ENCODE data around the gene FILIP1. TPM values are rescaled to one million over a fixed set of nuclear protein-coding genes. Genes with fewer than 3 reads are reported as not detected.

FILIP1 gene
- total and polyA plus RNA-seq, 12 donors, result 16.8 to 269 (median 181) TPM

GRCh38 chr6:75290136-75290945 is 203.3 kb downstream of the FILIP1 start:
- no peak overlapping the region for H3K4me3 ChIP-seq
- H3K36me3 ChIP-seq, result peaks cover 0 to 44% (median 0%) of the 10 kb centered on the region in 9 donors
- H3K4me1 ChIP-seq, result peaks cover 0 to 39% (median 24%) of the 10 kb centered on the region in 9 donors
- peak overlapping the region in 4 of 10 donors; percentile 10 to 42 (median 28) for H3K27ac ChIP-seq
- H3K27me3 ChIP-seq, result no peaks in the 10 kb centered on the region
- no peaks in the 10 kb centered on the region for H3K9me3 ChIP-seq
- intact Hi-C loops (cut with DNase I), result no loop called here
- DNase-seq (no peak), ATAC-seq (no peak)
- TF ChIP-seq CTCF (IDR thresholded peaks at IDR 0.05), result no peak
- WGBS, 2 donors, result 66 to 75% methylated on average over 7 of the region's 7 CpGs

- intact Hi-C loops (cut with DNase I), result loop anchor here in 2 of 10 donors (5.0 to 10.0 kb wide), 2 partner anchors 239 to 317 kb away; partner anchors contain the start of gene SENP6 (in 1 of the 2)
- H3K4me3 ChIP-seq, result no peak overlapping the region
- peaks cover 0 to 28% (median 0%) of the 10 kb centered on the region in 9 donors for H3K36me3 ChIP-seq
- no peak for TF ChIP-seq CTCF (IDR thresholded peaks at IDR 0.05)
- H3K9me3 ChIP-seq, result no peaks in the 10 kb centered on the region
- DNase-seq (no peak), ATAC-seq (no peak)
- no peak overlapping the region for H3K27ac ChIP-seq
- no peaks in the 10 kb centered on the region for H3K27me3 ChIP-seq
- 95 to 100% methylated on average over 1 of the region's 1 CpG for WGBS, 2 donors
- H3K4me1 ChIP-seq, result peaks cover 0 to 46% (median 31%) of the 10 kb centered on the region in 9 donors
Observed at GRCh38 chr6:75288023-75288422, 205.6 kb downstream of the FILIP1 start.

GRCh38 chr6:75287424-75287823 is 206.2 kb downstream of the FILIP1 start:
- Histone ChIP-seq H3K4me3 (no peak overlapping the region), H3K9me3 (no peaks in the 10 kb centered on the region), H3K27ac (no peak overlapping the region), H3K27me3 (no peaks in the 10 kb centered on the region), H3K4me1 (peaks cover 0 to 48% (median 34%) of the 10 kb centered on the region in 9 donors), H3K36me3 (peaks cover 0 to 25% (median 0%) of the 10 kb centered on the region in 9 donors)
- intact Hi-C loops (cut with DNase I), result loop anchor here in 2 of 10 donors (5.0 to 10.0 kb wide), 2 partner anchors 240 to 317 kb away; partner anchors contain the start of gene SENP6 (in 1 of the 2)
- TF ChIP-seq CTCF (IDR thresholded peaks at IDR 0.05), result no peak
- ATAC-seq, result no peak
- no peak for DNase-seq
- WGBS, 2 donors, result 86 to 95% methylated on average over 1 of the region's 1 CpG

GRCh38 chr6:75286955-75287354 is 206.6 kb downstream of the FILIP1 start:
- no peak for TF ChIP-seq CTCF (IDR thresholded peaks at IDR 0.05)

More at GRCh38 chr6:75286955-75287354, 206.6 kb downstream of the FILIP1 start:
- Histone ChIP-seq H3K4me3 (no peak overlapping the region), H3K4me1 (peaks cover 0 to 48% (median 35%) of the 10 kb centered on the region in 9 donors), H3K9me3 (no peaks in the 10 kb centered on the region), H3K27ac (no peak overlapping the region), H3K36me3 (peaks cover 0 to 25% (median 0%) of the 10 kb centered on the region in 9 donors), H3K27me3 (no peaks in the 10 kb centered on the region)
- no peak for DNase-seq
- no peak for ATAC-seq
- intact Hi-C loops (cut with DNase I), result loop anchor here in 2 of 10 donors (5.0 to 10.0 kb wide), 2 partner anchors 240 to 318 kb away; partner anchors contain the start of gene SENP6 (in 1 of the 2)
- WGBS, 2 donors, result 86 to 88% methylated on average over 2 of the region's 2 CpGs

Measured in heart right ventricle (tissue), 16 donors.